ENCODE data around the gene GPR158.

The GPR158 gene

GRCh38 chr10:25388188-25388861, 213.5 kb downstream of the GPR158 start:
- DNase-seq (ENCODE audit: low spot score) (no peak), FAIRE-seq (no peak)

DNA sequence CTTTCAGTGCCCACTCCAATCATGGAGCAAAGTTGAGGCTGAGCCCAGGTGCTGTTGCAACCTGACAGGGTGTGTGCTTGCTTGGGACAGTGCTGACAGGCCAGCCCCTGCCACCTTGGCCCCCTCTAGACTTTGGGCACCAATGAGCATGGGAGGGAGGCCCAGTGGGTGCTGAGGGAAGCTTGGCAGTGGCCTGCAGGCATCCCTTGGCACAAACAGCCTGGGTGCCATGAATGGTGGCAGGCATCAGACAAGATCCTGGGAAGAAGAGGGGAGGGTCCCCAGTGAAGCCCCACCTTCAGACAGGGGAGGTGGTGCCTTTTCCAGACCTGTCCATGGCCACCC, 214.0 kb downstream of the GPR158 start:
- FAIRE-seq (no peak), DNase-seq (ENCODE audit: low spot score) (no peak)

GRCh38 chr10:25390733-25391132, 215.9 kb downstream of the GPR158 start:
- DNase-seq (ENCODE audit: low spot score): no peak
- FAIRE-seq: no peak

DNA sequence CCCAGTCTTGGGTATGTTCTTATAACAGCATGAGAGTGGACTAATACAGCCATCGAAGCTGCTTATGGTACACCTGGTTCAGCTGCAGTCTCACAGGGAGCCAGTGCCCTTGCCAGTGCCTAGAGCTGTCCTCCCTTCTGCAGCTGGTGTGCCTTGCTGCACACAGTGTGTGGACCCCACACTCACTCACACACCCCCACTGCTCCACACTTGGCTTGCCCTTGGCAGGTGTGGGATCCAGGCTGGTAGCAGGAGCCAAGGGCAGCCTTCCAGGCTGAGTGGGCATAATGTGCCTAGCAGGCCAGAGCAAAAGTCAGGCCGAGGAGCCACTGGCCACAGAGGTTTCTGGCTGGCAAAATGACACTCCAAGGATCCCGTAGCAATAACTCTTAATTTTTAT, 217.3 kb downstream of the GPR158 start:
- FAIRE-seq (no peak), DNase-seq (ENCODE audit: low spot score) (no peak)

GRCh38 chr10:25393621-25394020, 218.8 kb downstream of the GPR158 start:
- no peak for FAIRE-seq
- no peak for DNase-seq (ENCODE audit: low spot score)

DNA sequence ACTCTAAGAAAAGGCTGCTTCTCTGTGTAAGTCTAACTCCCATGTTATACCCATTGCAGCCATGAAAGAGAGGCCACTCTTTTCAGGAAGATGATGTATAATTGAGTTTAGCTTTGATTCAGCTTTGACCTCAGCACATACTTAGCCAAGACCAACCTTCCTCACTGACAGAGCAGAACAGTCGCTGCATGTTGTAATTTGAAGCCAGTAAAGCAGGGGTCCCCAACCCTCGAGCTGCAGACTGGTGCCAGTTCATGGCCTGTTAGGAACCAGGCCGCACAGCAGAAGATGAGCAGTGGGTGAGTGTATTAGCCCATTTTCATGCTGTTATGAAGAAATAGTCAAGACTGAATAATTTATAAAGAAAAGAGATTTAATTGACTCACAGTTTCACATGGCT, 223.9 kb downstream of the GPR158 start:
- no peak for DNase-seq (ENCODE audit: low spot score)
- FAIRE-seq: no peak

GRCh38 chr10:25405871-25406270, 231.1 kb downstream of the GPR158 start:
- FAIRE-seq (no peak), DNase-seq (ENCODE audit: low spot score) (no peak)

DNA sequence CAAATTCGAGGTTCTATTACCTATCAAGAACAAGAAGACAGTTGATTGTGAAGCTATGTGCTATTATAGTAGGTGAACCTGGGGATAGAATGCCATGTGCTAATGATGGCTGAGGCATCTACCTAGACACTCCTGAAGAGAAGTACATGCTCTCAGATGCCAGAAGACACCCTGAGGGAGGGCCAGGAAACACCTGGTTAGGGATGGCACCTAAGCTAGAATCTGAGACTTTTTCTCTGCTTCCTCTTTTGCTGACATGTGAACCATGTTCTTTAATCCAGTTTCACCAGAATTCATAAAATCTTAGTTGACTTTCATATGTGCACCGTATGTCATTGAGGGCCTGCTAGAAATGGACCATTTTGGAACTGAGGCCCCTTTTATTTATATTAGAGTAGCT, 242.8 kb downstream of the GPR158 start:
- DNase-seq (ENCODE audit: low spot score) (no peak), FAIRE-seq (no peak)

DNA sequence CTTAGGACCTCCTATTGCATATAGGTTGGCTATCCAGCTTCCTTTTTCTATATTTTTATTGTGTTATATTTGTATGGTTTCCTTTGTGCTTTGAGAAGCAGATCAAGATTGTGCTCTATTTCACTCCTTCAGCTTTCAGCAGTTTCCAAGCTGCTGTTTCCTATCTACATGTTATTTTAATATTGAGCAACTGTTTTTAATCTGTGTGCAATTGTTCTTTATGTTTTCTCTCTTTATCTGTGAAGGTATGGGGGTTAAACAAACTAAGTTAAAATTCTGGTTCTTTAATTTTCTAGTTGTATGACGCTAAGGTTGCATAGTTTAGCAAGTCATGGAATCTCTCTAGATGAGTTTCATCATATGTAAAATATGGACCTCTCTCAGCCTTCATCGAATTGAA, 251.0 kb downstream of the GPR158 start:
- no peak for FAIRE-seq

GRCh38 chr10:25436431-25436830, 261.6 kb downstream of the GPR158 start:
- DNase-seq (ENCODE audit: low spot score) (no peak), FAIRE-seq (no peak)

More for the DNA sequence above, 251.0 kb downstream of the GPR158 start:
- DNase-seq (ENCODE audit: low spot score): no peak

DNA sequence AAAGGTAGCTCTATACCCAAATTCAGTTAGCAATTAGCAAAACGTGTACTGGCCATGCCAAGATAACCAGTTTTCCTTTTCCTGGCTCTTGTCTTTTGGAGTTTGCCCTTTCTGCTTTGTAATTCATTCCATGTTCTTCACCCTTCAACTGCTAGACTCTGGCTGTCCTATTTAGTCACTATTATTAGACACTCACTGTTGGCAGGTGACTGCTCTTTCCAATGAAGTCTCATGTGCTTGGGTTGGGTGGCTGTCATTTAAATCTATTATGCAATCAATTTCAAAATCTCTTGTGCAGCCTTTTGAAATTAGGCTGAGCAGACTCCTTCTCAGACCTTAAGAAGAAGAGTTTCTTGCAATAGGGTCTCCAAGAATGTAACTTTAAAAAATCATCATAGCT, 266.5 kb downstream of the GPR158 start:
- FAIRE-seq (no peak), DNase-seq (ENCODE audit: low spot score) (no peak)

- DNase-seq (ENCODE audit: low spot score) (no peak), FAIRE-seq (no peak)
Measured at GRCh38 chr10:25444266-25444665, 269.5 kb downstream of the GPR158 start.

DNA sequence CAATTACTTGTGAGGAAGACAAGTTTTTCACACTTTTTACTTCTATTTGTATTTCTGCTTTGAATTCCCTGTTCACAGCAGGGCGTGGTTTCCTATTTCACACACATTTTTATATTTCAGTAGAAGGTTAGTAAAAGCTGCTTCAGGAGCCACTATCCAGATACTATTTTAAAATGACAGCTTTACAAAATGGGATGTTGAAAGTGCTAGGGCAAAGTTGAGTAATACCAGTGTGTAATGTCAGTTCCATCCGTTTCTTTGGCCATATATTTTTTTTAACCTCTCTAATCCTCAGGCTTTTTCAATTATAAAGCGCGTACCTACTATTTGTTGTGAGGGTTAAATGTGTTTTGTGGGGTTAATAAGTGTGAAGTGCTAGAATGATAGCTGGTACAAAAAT, 276.6 kb downstream of the GPR158 start:
- no peak for FAIRE-seq
- DNase-seq (ENCODE audit: low spot score): no peak

- FAIRE-seq (no peak), DNase-seq (ENCODE audit: low spot score) (no peak)
Measured at GRCh38 chr10:25453619-25454018, 278.8 kb downstream of the GPR158 start.

DNA sequence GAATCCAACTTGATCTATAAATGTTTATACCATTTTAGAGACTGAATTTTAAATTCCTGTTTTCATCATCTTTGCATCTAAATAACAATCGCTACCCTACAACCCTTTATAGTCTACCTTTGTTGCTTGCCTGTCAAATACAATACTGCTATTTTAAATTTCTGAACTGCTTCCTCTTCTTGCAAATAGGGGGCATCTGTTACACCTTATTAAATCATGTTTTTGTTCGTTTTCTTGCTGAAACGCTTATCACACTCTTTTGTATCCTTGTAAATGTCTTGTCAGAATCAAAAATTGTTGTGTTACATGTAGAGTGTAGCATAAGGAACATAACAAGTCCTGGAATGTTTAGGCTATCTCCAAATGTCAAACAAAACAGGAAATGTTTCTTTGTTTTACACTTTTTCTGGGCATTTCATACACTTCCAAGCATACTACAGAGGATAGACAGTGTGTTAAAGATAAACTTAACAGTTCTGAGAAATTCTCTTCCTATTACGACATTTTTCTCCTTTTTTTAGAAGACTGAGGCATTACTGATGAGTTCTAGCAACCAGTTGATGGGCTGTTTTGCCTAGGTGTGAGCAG, 281.3 kb downstream of the GPR158 start:
- no peak for DNase-seq (ENCODE audit: low spot score)
- no peak for FAIRE-seq

DNA sequence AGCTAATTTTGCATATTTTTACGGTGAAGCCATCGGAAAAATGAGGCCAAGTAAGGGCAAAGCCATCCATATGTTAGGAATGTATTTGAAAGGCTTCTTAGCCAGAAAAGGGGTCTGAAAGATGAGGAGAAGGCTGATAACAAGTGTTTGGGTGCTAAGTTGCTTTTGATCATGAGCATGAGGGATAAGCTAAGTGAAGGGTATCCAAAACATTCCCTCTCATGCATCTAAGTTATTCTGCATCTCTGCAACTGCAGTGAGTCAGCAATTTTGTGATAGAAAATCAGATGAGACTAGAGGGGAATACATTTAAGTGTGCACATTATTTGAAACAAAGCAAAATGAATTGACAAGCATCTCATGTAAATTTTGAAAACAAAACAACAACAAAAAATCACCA, 282.8 kb downstream of the GPR158 start:
- DNase-seq (ENCODE audit: low spot score) (no peak), FAIRE-seq (no peak)

DNA sequence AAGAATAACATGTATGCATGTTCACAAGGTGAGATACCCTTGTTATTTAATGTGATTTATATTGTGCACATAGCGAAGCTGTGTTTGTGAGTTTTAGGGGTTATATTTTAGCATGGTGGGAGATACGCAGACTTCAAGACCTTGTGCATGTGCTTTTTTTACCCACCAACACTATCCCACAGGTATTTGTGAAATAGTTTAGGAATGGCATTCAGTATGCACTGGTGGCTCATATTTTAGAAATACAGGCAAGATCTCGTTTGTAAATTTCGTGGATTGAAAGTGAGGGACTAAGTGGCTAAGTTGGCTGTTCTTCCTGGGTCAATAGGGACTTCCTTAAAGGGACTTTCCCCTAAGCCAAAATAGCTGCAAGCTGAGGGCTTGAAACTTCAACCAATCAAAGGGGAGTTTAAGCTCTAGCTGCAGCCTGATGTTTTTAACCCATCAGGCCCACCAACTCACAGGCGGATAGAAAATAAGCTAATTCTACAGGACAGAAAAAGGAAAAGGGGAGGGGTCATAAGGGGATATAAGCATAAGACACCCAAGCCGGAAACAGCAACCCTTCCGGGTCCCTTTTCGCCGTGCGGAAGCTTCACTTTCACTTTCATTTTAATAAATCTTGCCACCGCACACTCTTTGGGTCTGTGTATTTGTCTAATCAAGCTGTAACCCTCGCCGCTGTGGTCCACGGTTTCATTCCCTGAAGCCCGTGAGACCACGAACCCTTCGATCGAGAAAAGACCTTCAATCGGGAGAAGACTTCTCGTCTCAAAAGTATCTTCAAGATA, 291.0 kb downstream of the GPR158 start:
- no peak for DNase-seq (ENCODE audit: low spot score)
- no peak for FAIRE-seq

GRCh38 chr10:25467881-25468280, 293.1 kb downstream of the GPR158 start:
- no peak for FAIRE-seq

GRCh38 chr10:25481467-25481866, 306.7 kb downstream of the GPR158 start:
- FAIRE-seq (no peak), DNase-seq (ENCODE audit: low spot score) (no peak)

More at GRCh38 chr10:25467881-25468280, 293.1 kb downstream of the GPR158 start:
- no peak for DNase-seq (ENCODE audit: low spot score)

GRCh38 chr10:25483999-25484398, 309.2 kb downstream of the GPR158 start:
- DNase-seq (ENCODE audit: low spot score) (no peak), FAIRE-seq (no peak)

- no peak for DNase-seq (ENCODE audit: low spot score)
- no peak for FAIRE-seq
Measured at GRCh38 chr10:25487266-25487665, 312.5 kb downstream of the GPR158 start.

DNA sequence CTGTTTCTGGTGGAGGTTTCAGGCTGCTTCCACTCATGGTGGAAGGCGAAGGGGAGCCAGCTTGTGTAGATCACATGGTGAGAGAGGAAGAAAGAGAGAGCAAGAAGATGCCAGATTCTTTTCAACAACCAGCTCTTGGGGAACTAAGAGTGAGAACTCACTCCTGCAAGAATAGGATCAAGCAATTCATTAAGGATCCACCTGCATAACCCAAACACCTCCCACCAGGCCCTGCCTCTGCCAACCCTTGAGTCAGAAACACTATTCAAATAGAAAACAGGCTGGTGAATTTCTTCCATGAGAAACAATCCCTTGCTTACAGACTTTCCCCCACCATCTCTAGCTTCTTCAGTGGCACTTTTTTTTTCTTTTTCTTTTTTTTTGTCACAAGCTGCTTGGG, 317.2 kb downstream of the GPR158 start:
- FAIRE-seq (no peak), DNase-seq (ENCODE audit: low spot score) (no peak)

DNA sequence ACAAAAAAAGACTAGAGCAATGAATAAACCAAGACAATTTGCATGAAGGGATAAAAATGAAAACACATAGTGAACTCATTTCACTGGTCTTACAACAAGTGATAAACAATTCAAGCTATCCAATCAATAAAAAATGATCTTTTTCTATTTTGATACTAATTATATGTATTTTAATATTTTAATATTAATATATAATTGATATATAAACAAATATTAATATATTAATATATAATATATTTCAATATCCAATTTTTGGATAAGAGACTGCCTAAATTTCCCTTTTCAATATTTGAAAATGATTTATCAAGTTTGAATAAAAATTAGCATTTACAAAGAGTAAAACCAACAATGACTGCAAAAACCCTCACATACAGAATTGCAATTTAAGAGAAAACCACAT, 317.9 kb downstream of the GPR158 start:
- FAIRE-seq: peak; percentile 28
- DNase-seq (ENCODE audit: low spot score): no peak
